NCI-H526 treated with DMSO at 0.1 percent for 48 hours (cell line): ENCODE data around the gene FKRP.

Experiments used
- DNase-seq: peaks from one replicate; lab custom pipeline; 2025; lab: John Stamatoyannopoulos, UW

The FKRP gene

DNA sequence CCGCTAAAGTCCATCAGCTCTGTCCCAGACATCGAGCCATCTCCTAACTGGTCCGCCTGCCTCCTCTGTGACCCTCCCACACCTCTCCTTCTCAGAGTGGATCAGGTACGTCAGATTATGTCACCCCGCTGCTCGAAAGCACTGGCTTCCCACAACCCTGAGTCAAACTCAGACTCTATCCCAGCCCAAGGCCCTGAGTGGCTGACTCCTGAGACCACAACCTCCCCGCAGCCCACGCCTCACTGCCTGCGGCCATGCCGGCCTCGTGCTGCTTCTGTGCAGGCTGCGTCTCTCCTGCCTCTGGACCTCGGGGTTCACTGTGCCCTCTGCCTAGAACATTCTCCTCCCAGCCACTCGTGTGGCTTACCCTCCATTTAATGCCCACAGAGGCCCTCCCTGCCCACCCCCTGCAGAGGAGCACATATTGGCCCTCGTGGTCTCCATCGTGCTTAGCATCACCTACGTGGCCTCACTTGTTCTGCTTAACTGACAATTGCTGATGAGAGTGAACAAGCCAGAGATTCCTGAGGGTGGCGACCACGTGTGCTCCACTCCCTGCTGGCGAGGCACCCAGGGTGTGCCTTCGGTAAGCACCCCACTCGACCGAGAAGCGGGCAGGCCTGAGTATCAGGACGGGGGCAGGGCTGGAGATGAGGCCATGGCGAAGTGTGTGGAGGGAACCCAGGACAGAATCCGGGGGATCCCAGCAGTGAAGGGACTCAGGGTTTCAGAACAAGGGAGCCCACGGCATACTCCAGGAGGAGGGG is 13.5 kb upstream of the FKRP start:
- no peak for DNase-seq

DNA sequence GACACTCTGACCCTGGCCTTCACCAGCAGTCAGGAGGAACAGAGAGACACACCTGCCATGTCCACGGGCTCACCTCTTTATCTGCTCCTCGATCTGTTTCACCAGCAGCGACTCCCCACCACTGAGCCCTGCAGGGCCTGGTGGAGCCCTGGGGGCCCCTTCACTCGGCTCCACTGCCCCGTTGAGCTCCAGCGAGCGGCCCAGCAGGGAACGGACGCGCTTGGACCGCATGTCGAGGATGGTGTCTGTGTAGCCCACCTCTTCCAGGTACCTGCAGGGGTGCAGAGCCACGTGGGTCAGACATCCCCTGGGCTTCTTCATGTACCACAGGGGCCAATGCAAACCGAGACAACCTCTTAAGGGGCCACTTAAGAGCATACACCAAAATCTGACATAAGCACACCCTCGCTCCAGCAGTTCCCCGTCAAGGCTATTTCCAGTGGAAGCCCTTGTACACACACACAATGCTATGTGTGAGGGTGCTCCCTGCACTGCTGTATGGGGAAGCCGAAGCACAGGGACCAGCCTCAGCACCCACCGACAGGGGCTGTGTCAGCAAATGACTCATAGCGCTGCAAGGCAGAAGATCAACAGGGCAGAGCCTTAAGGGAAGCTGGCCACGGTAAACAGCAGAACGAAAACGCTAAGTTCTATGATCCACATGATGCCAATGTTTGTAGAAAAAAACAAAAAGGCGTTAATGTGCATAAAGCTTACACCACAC is 12.7 kb upstream of the FKRP start:
- no peak for DNase-seq

DNA sequence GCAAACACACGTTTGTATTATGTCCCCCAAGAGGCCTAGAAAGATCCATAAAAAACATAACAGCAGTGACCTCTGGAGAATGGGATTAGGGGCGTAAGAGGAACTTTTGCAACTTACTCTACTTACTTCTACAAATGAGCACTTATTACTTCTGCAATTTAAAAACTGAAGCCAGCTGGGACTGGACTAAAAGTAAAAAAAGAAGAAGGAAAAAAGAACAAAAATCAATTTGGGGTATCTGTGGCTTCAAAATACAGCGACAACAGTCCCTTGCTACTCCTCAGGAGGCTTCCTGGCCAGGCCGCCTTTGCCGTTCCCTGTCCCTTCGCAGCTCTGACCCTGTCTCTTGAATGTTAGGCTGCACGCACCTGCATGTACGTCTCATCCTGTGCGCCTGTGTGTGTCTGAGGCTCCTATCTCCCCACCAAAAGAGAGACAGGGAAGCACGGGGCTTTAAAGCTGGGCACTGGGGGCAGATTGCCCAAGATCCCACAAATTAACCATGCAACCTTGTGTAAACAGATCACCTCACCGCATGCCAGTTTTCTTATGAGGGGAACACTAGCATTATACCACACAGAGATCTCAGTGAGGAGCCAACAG is 12.1 kb upstream of the FKRP start:
- no peak for DNase-seq

DNA sequence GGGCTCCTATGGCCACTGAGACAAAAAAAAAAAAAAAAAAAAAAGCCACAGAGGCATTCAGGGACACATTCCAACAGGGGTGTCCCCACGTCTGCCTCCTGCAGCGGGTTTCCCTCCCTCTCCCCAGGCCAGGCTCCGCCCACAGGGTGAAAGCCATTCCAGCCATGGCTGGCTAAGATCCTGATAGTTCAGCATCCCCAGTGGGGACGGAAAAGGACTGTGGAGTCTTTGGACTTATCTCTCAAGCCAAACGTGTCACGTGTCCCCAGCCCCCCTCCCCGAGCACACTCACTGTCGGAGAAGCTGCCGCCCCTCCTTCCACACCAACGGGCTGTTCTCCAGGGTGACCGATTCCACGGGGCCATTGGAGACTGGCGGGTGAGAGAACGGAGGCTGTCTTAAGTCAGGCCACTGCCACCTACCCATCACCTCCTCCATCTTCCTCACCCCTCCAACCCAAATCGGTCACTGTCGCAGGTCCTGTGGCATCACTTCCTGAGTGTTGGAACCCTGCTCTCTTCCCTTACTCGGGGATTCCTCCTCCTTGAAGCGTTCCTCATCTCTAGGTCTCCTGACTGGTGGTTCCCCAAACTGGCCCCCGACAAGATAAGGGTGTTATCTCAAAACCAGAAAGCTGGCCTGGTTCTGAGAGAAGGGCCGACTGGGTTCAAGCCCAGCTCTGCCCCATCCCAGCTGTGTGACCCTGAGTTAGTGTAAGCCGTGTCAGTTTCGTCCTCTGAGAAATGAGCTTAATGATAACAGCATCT is 9.1 kb upstream of the FKRP start:
- no peak for DNase-seq

DNA sequence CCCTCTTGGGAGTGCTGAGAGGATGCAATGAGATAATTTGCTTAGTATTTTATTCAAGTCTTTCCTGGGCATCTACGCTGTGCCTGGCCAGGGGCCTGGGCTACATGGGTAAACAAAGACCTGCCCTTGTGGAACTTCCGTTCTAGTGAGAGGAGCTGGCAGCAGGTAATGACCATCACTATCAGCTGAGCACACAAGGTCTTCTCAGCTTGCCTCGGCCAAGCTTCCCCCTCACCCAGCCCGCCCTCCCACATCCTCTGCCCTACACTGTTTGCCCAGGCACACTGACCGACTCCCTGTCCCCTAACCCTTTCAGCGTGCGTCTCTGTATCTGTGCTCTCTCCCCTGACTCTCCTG is 8.6 kb upstream of the FKRP start:
- no peak for DNase-seq

DNA sequence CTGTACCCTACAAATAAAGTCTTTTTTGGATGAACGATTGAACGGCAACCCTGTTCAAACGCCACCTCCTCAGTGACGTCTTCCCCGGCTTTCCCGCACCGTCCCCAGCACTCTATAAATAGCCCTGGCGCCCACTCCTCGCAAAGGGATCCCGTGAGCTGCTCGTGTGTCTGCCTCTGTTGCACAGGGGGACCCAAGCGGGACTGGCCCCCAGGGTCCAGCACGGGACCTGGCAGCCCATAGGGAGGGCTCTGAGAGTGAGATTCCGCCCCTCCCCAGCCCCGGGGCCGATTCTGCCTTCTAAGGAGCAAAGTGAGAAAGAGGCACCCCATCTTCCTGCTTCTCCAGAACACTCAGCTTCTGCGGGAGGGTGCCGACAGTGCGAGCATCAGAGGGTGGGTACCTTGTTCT is 8.1 kb upstream of the FKRP start:
- DNase-seq = no peak

DNA sequence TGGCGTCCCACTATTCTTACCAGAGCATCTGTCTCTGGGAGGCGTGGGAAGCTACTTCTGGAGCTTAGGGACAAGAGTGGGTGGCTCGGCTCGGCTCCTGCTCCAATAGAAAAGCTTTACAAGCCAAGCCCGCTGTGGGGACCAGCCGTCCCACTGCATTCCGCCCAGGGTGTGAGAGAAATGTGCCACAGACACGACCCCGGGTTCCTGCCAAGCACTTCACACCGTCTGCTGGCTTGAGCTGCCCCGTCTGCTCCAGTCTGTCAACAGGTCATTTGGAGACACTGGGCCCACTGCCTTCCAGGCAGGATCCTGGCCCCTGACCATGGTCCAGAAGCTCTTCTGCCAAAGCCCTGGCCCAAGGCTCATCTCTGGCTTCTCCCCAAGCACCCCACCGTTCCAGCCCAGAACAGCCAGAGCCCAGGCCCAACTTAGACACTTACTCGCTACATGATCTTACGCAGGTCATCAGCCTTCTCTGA is 6.5 kb upstream of the FKRP start:
- DNase-seq = no peak

DNA sequence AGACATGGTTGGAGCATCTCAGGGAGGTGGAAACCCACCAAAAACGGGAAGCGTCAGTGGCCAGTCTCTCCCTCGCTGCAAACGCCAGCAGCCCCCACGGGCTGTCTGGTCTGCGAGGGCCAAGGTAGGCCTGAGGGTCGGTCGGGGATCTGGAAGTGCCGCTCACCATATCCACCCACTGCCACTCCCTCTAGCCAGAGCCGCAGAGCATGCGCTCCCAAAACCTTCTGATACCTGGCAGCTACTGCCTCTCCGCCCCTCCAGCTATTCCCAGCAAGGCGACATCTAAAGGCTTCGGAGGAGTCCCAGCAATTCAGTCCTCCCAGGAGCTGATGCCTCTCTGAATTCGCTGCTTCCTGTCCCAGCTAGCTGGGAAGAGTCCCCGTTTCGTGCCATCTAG is 4.4 kb upstream of the FKRP start:
- no peak for DNase-seq

DNA sequence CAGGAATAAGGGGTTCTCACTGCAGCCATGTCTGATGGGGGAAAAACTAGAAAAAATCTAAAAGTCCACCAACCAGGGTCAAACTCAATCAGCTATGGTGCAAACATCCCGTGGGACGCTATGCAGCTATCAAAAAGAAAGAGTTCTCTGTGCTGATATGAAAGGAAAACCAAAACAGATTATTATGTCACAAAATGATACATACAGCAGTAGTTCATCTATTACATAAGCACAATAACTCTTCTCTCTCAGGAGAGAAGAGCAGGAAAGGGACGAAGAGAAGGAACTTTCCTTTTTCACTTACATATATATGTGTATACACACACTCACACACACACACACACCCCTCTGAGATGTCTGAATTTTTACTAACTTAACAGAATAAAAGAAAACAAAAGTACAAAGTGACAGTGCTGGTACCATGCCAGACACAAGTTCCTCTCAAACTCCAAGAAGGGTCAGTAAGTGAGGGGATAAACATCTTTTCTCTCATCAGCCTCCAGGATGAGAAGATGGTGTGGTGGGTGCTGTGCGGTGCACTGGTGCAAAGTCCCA is 2.9 kb upstream of the FKRP start:
- no peak for DNase-seq

DNA sequence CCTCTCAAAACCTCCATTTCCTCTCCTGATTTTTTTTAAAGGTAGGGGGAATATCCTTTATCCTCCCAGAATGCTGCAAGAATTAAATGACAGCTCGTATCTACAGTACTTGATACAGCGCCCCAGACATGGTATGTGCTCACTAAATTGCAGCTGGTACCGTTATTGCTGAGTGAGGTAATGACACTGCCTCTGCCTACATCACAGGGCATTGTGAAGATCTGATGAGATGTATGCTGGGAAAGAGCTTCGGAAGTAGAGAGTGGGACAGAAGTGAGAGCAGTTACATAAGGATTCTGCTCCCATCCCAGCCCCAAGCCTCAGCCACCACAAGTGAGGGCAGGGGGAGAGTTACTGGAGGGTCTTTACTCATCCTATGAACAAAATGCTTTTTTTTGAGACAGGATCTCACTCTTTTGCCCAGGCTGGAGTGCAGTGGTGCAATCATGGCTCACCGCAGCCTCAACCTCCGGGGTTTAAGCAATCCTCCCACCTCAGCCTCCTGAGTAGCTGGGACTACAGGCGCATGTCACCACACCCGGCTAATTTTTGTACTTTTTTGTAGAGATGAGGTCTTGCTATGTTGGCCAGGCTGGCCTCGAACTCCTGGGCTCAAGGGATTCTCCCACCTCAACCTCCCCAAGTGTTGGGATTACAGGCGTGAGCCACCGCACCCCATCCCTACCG is 1.7 kb upstream of the FKRP start:
- DNase-seq = no peak

DNA sequence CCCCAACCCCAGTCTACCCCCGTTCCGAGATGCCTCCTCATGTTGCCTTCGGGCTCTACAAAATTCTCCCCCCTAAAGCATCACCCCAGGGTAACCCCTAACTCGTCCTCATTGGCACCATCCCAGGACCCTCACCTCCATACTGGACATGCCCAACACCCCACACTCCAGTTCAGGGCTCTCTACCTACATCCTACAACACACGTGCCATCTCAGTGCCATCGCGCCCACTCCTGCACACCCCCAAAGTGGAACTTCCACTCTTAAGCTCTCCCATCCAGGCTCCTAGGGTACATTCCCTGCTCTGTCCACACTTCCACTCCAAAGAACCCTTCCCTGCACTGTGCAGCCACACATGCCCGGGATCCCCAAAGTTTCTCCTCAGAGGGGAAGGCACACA is 827 bp upstream of the FKRP start:
- DNase-seq = no peak

DNA sequence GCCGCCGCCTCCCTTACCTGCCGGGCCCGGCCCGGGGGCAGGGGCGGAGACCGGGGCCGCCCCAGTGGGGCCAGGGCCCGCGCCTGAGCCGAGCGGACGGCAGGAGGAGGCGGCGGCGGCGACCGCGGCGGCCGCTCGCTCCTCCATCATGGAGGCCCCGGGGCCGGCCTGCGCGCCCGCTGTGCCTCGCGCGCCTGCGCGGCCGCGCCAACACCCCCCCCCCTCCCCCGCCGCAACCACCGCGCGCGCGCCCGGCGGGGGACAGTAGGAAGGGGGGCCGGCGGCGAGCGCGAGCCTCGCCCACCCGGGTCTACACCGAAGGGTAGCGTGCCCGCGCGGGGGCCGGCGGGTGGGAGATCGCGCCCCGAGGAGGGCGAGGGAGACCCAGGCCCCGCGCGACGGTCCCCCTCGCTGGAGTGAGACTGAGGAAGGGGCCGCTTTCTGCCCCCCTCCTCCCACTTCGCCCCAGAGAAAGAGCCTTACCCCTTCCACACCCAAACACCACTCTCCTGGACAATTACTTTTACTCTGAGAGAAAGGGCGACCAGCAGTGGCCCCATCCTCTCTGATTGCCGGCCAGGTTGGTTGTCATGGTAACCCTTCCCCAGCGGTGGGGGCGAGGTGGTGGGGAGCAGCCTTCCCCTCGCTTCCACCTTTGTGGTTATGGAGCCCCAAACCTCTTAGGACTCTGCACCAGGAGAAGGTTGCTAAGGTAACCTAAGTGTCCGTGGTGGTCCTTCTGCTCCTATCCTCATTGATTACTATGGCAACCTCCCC is 612 bp downstream of the FKRP start, which contains the start of gene STRN4:
TSS of gene STRN4 (minus strand) at position 170 of the 777 bp plus-strand sequence. CDS start at position 150, 20 bp downstream.
- DNase-seq = no peak

DNA sequence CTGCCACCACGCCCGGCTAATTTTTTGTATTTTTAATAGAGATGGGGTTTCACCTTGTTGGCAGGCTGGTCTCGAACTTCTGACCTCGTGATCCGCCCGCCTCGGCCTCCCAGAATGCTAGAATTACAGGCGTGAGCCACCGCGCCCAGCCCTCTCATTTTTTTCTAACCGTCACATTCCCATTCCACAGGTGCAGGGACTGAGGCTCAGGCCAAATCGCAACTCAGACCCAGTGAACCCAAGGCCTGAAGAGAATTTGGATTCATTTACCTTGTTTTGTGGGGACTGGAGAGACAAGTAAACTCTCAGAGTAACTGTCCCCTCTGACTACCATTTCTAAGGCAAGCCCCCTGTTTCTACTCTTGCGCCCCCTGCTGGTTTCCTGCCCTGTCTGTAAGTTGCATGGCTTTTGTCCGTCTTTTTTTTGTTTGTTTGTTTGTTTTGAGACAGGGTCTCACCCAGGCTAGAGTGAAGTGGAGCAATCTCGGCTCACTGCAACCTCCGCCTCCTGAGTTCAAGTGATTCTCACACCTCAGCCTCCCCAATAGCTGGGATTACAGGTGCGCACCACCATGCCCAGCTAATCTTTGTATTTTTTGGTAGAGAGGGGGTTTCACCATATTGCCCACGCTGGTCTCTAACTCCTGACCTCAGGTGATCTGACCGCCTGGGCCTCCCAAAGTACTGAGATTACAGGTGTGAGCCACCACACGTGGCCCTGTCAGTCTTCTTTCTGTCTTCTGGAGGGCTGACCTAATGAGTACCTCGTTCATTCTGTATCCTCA is 2.7 kb downstream of the FKRP start:
- peak; percentile 25 for DNase-seq

DNA sequence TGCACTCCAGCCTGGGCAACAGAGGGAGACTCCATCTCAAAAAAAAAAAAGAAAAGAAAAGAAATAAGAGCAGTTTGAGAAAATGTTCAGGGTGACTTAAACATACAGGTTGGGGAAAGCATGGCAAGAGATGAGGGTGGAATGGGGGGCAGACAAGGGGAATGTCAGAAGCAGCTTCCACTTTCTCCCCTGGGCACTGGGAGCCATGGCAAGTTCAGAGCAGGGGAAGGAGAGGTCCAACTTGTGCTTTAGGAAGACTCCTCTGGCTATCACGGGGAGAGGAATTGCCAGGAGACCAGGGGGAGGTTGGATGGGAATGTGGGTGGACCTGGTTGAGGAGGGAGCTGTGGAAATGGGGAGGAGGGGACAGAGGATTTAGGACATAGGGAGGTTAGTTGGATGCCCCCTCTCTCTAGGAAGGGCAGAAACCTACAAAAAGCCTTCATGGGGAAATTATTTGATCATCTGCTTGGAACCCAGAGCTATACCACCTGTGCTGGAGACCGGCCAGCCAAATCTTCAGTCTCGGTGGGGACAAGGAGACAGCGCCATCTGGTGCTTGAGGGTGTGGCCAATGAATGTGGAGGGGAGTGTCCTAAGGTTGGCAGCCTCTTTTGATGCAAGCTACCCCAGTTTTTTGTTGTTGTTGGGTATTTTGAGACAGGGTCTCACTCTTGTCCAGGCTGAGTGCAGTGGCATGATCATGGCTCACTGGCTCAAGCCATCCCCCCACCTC is 7.7 kb downstream of the FKRP start:
- no peak for DNase-seq

DNA sequence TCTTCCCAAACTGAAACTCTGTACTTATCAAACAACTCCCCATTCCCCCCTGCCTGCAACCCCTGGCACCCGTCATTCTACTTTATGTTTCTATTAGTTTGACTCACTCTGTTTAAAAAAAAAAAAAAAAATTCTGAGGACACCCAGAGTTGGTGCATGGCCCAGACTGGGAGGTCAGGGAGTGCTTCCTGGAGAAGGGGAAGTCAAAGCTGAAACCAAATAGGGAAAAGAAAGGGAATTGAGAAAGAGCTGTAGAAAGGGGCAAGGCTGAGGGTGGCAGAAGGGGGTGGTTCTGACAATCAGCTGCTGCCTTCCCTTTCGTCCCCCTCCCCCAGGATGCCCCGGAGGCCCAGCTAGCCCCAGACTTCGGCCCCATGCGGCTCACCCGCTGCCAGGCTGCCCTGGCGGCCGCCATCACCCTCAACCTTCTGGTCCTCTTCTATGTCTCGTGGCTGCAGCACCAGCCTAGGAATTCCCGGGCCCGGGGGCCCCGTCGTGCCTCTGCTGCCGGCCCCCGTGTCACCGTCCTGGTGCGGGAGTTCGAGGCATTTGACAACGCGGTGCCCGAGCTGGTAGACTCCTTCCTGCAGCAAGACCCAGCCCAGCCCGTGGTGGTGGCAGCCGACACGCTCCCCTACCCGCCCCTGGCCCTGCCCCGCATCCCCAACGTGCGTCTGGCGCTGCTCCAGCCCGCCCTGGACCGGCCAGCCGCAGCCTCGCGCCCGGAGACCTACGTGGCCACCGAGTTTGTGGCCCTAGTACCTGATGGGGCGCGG is 9.4 kb downstream of the FKRP start:
- DNase-seq = no peak

DNA sequence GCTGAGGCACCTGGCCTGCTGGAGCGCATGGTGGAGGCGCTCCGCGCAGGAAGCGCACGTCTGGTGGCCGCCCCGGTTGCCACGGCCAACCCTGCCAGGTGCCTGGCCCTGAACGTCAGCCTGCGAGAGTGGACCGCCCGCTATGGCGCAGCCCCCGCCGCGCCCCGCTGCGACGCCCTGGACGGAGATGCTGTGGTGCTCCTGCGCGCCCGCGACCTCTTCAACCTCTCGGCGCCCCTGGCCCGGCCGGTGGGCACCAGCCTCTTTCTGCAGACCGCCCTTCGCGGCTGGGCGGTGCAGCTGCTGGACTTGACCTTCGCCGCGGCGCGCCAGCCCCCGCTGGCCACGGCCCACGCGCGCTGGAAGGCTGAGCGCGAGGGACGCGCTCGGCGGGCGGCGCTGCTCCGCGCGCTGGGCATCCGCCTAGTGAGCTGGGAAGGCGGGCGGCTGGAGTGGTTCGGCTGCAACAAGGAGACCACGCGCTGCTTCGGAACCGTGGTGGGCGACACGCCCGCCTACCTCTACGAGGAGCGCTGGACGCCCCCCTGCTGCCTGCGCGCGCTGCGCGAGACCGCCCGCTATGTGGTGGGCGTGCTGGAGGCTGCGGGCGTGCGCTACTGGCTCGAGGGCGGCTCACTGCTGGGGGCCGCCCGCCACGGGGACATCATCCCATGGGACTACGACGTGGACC is 10.1 kb downstream of the FKRP start:
- no peak for DNase-seq

DNA sequence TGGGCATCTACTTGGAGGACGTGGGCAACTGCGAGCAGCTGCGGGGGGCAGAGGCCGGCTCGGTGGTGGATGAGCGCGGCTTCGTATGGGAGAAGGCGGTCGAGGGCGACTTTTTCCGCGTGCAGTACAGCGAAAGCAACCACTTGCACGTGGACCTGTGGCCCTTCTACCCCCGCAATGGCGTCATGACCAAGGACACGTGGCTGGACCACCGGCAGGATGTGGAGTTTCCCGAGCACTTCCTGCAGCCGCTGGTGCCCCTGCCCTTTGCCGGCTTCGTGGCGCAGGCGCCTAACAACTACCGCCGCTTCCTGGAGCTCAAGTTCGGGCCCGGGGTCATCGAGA is 10.7 kb downstream of the FKRP start:
- no peak for DNase-seq

DNA sequence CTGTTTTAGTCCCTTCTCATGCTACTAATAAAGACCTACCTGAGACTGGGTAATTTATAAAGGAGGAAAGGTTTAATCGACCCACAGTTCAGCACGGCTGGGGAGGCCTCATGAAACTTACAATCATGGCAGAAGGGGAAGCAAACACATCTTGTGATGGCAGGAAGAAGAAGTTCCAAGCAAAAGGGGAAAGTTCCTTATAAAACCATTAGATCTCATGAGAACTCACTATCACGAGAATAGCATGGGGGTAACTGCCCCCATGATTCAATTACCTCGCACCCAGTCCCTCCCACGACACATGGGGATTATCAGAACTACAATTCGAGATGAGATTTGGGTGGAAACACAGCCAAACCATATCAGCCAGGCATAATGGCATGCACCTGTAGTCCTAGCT is 13.3 kb downstream of the FKRP start:
- DNase-seq = no peak
